GM12878 (cell line): ENCODE data around the gene CPNE5.

Experiments used
- JUNB ChIP-seq: IDR thresholded peaks from 2 replicates; pipeline ENCODE4 v1.6.1; 2016; ENCODE audit warnings: antibody characterized with exemption, mild to moderate bottlenecking
- SMARCA5 ChIP-seq: fragments of 450-650 bp; IDR thresholded peaks from 2 replicates; pipeline ENCODE4 v1.6.1; 2017; ENCODE audit warnings: mild to moderate bottlenecking
- SUZ12 ChIP-seq: fragments of 200-600 bp; sonication (generic); IDR thresholded peaks from one replicate; pipeline ENCODE4 v1.6.1; 2018; ENCODE audit warnings: antibody characterized with exemption, mild to moderate bottlenecking; ENCODE audit not compliant: unreplicated experiment
- TBL1XR1 ChIP-seq: IDR thresholded peaks from 2 replicates; pipeline ENCODE4 v1.6.1; 2012; ENCODE audit warnings: low read depth, low read length, improper control_type of control experiment
- ZZZ3 ChIP-seq: IDR thresholded peaks from 2 replicates; pipeline ENCODE4 v1.6.1; 2011; ENCODE audit warnings: low read depth; ENCODE audit not compliant: control insufficient read depth, insufficient read length
- TF ChIP-seq, protein P1 (sequence below), 3 experiments: IDR thresholded peaks in 2 of 3; conservative IDR thresholded peaks in 1 of 3; 2 replicates each; pipeline ENCODE4 v1.5.1; 2011; ENCODE audit warnings: low read depth in 3 of 3, low read length in 3 of 3, mild to moderate bottlenecking in 3 of 3, control low read depth in 2 of 3, moderate library complexity in 2 of 3, inconsistent platforms in 1 of 3, mixed read lengths in 1 of 3; ENCODE audit not compliant: control insufficient read depth in 2 of 3, insufficient read depth in 1 of 3; ENCODE audit errors: extremely low read depth in 1 of 3
- TF ChIP-seq, protein P2 (sequence below): fragments of 450-650 bp; IDR thresholded peaks from 2 replicates; pipeline ENCODE4 v1.6.1; 2017; ENCODE audit warnings: mild to moderate bottlenecking

DNA sequence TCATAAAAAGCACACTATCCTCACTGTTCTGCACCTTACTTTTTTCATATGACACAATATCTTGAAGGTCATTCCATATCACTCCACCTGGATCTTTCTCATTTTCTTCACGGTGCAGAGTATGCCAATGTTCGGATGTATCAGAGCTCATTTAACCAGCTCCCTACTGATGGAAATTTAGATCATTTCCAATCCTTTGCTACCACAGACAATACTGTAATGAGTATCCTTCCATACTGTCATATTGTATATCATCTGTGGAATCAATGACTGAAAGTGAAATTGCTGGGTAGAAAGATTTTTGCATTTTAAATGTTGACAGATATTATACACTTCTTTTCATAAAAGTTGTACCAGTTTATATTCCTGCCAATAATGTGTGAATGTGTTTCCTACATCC, 143.8 kb downstream of the CPNE5 start:
- no peak for TF ChIP-seq TBL1XR1
- TF ChIP-seq, protein P1, sequence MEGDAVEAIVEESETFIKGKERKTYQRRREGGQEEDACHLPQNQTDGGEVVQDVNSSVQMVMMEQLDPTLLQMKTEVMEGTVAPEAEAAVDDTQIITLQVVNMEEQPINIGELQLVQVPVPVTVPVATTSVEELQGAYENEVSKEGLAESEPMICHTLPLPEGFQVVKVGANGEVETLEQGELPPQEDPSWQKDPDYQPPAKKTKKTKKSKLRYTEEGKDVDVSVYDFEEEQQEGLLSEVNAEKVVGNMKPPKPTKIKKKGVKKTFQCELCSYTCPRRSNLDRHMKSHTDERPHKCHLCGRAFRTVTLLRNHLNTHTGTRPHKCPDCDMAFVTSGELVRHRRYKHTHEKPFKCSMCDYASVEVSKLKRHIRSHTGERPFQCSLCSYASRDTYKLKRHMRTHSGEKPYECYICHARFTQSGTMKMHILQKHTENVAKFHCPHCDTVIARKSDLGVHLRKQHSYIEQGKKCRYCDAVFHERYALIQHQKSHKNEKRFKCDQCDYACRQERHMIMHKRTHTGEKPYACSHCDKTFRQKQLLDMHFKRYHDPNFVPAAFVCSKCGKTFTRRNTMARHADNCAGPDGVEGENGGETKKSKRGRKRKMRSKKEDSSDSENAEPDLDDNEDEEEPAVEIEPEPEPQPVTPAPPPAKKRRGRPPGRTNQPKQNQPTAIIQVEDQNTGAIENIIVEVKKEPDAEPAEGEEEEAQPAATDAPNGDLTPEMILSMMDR (IDR thresholded peaks at IDR 0.05 in 2 of 3, conservative IDR thresholded peaks at IDR 0.05 in 1 of 3; ENCODE audit: control insufficient read depth in 2 of 3, extremely low read depth in 1 of 3, insufficient read depth in 1 of 3, low read depth in 3 of 3, low read length in 3 of 3), result no peak
- TF ChIP-seq, protein P2, sequence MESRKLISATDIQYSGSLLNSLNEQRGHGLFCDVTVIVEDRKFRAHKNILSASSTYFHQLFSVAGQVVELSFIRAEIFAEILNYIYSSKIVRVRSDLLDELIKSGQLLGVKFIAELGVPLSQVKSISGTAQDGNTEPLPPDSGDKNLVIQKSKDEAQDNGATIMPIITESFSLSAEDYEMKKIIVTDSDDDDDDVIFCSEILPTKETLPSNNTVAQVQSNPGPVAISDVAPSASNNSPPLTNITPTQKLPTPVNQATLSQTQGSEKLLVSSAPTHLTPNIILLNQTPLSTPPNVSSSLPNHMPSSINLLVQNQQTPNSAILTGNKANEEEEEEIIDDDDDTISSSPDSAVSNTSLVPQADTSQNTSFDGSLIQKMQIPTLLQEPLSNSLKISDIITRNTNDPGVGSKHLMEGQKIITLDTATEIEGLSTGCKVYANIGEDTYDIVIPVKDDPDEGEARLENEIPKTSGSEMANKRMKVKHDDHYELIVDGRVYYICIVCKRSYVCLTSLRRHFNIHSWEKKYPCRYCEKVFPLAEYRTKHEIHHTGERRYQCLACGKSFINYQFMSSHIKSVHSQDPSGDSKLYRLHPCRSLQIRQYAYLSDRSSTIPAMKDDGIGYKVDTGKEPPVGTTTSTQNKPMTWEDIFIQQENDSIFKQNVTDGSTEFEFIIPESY, result no peak
- TF ChIP-seq ZZZ3, result no peak
- TF ChIP-seq SUZ12, result no peak
- no peak for TF ChIP-seq JUNB
- TF ChIP-seq SMARCA5, result no peak
